ENCODE results near the gene CCDC195. TPM values are rescaled to one million over a fixed set of nuclear protein-coding genes. Genes with fewer than 3 reads are reported as not detected.

CCDC195 gene
- total RNA-seq, 4 donors from 2014 or later, result not detected

- 67 to 75% methylated on average over 5 of the region's 5 CpGs for WGBS, 2 donors
- no peak for DNase-seq
- Histone ChIP-seq H3K9me3 (no peaks in the 10 kb centered on the region), H3K27ac (no peak overlapping the region), H3K4me1 (no peaks in the 10 kb centered on the region), H3K36me3 (no peaks in the 10 kb centered on the region), H3K4me3 (no peak overlapping the region), H3K27me3 (no peaks in the 10 kb centered on the region)
- intact Hi-C loops (cut with DNase I), result loop anchor here (5.0 kb wide), 1 partner anchor 305 kb away; no protein-coding TSS in a partner anchor
- no peak for TF ChIP-seq POLR2A (IDR thresholded peaks at IDR 0.05)
- TF ChIP-seq, protein P1, sequence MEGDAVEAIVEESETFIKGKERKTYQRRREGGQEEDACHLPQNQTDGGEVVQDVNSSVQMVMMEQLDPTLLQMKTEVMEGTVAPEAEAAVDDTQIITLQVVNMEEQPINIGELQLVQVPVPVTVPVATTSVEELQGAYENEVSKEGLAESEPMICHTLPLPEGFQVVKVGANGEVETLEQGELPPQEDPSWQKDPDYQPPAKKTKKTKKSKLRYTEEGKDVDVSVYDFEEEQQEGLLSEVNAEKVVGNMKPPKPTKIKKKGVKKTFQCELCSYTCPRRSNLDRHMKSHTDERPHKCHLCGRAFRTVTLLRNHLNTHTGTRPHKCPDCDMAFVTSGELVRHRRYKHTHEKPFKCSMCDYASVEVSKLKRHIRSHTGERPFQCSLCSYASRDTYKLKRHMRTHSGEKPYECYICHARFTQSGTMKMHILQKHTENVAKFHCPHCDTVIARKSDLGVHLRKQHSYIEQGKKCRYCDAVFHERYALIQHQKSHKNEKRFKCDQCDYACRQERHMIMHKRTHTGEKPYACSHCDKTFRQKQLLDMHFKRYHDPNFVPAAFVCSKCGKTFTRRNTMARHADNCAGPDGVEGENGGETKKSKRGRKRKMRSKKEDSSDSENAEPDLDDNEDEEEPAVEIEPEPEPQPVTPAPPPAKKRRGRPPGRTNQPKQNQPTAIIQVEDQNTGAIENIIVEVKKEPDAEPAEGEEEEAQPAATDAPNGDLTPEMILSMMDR (IDR thresholded peaks at IDR 0.05), result no peak
These were observed 36.0 kb upstream of the CCDC195 start for GRCh38 chr2:224751996-224752698.

- H3K36me3 ChIP-seq, result no peaks in the 10 kb centered on the region
- no peak for DNase-seq
- H3K9me3 ChIP-seq, result no peaks in the 10 kb centered on the region
- H3K27me3 ChIP-seq, result no peaks in the 10 kb centered on the region
- 69 to 80% methylated on average over 1 of the region's 1 CpG for WGBS, 2 donors
- no peaks in the 10 kb centered on the region for H3K4me1 ChIP-seq
- TF ChIP-seq, protein P1 (IDR thresholded peaks at IDR 0.05), result peak in 1 of 6 experiments; percentile 8
- TF ChIP-seq POLR2A (IDR thresholded peaks at IDR 0.05), result no peak
- H3K4me3 ChIP-seq, result no peak overlapping the region
- intact Hi-C loops (cut with DNase I), result no loop called here
- H3K27ac ChIP-seq, result no peak overlapping the region
These were observed 33.0 kb upstream of the CCDC195 start for GRCh38 chr2:224749136-224749535.

DNA sequence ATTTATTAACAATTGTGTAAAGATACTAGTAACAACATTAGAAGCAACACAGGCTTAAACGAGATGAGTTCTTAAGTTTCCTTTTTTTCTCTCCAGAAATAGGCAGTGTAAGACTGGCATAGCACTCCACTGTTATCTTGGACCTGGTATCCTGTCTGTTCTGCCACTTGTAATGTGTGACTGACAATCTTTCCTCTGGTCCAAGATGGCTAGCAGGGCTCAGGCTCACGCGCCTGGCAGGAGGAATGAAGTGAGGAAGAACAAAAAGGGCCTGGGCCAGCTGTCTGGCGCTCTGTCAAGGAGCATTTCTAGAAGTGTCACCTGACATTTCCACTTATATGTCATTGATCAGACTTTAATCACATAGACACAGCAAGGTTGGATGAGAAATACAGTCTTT is 31.6 kb upstream of the CCDC195 start:
- H3K4me3 ChIP-seq, result no peak overlapping the region
- no peaks in the 10 kb centered on the region for H3K36me3 ChIP-seq
- TF ChIP-seq POLR2A (IDR thresholded peaks at IDR 0.05), result no peak
- TF ChIP-seq, protein P1 (IDR thresholded peaks at IDR 0.05), result no peak
- H3K4me1 ChIP-seq, result no peaks in the 10 kb centered on the region
- H3K27me3 ChIP-seq, result no peaks in the 10 kb centered on the region
- 79 to 81% methylated on average over 2 to 4 of the region's 4 CpGs for WGBS, 2 donors
- no peaks in the 10 kb centered on the region for H3K9me3 ChIP-seq
- no peak for DNase-seq
- no peak overlapping the region for H3K27ac ChIP-seq
- intact Hi-C loops (cut with DNase I), result no loop called here

DNA sequence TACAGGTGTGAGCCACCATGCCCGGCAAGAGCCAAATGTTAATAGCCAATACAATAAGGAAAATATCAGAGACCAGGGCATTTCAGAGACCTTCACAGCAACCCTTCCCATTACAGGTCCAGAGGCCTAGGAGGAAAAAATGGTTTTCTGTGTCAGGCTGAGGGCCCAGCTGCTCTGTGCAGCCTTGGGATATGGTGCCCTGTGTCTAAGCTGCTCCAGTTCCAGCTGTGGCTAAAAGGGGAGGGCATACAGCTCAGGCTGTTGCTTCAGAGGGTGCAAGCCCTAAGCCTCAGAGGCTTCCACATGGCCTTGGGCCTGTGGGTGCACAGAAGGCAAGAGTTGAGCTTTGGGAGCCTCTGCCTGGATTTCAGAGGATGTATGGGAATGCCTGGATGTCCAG is 20.1 kb upstream of the CCDC195 start:
- no peak for DNase-seq
- peaks cover 0 to 14% (median 13%) of the 10 kb centered on the region in 3 donors for H3K9me3 ChIP-seq
- H3K36me3 ChIP-seq, result no peaks in the 10 kb centered on the region
- intact Hi-C loops (cut with DNase I), result no loop called here
- TF ChIP-seq, protein P1 (IDR thresholded peaks at IDR 0.05), result no peak
- no peak for TF ChIP-seq POLR2A (IDR thresholded peaks at IDR 0.05)
- no peak overlapping the region for H3K27ac ChIP-seq
- no peaks in the 10 kb centered on the region for H3K27me3 ChIP-seq
- no peaks in the 10 kb centered on the region for H3K4me1 ChIP-seq
- 100% methylated on average over 1 of the region's 1 CpG; no CpG with 5 or more reads in 1 of the 2 donors for WGBS, 2 donors
- no peak overlapping the region for H3K4me3 ChIP-seq

DNA sequence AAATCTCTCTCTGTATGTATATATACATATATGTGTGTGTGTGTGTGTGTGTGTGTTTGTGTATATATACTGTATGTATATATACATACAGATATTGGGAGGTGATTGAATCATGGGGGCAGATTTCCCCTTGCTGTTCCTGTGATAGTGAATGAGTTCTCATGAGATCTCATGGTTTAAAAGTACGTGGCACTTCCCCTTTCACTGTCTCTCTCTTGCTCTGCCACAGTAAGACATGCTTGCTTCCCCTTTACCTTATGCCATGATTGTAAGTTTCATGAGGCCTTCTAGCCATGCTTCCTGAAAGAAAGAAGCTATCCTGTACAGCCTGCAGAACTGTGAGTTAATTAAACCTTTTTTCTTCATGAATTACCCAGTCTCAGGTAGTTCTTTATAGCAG is 18.8 kb upstream of the CCDC195 start:
- DNase-seq, result no peak
- H3K27ac ChIP-seq, result no peak overlapping the region
- peaks cover 0 to 14% (median 13%) of the 10 kb centered on the region in 3 donors for H3K9me3 ChIP-seq
- intact Hi-C loops (cut with DNase I), result no loop called here
- H3K4me1 ChIP-seq, result no peaks in the 10 kb centered on the region
- WGBS, 2 donors, result 53 to 60% methylated on average over 1 of the region's 1 CpG
- no peaks in the 10 kb centered on the region for H3K27me3 ChIP-seq
- TF ChIP-seq, protein P1 (IDR thresholded peaks at IDR 0.05), result no peak
- no peak for TF ChIP-seq POLR2A (IDR thresholded peaks at IDR 0.05)
- no peaks in the 10 kb centered on the region for H3K36me3 ChIP-seq
- no peak overlapping the region for H3K4me3 ChIP-seq
